Liver (tissue), 9 donors: ENCODE data around the gene TOGARAM2. TPM values are rescaled to one million over a fixed set of nuclear protein-coding genes. Genes with fewer than 3 reads are reported as not detected.

Experiments
- DNase-seq: peaks from one replicate; pipeline ENCODE4 v3.0.0-alpha.2; 2017; ENCODE audit warnings: low spot score
- H3K27ac ChIP-seq, 2 donors: one replicate each; pipeline ENCODE4 v1.7.0; 2013; ENCODE audit warnings: inconsistent platforms in 2 of 2, low read length in 2 of 2, control low read depth in 1 of 2, low read depth in 1 of 2, mild to moderate bottlenecking in 1 of 2
- H3K27me3 ChIP-seq, 4 donors: one replicate each; pipeline versions ENCODE4 v1.6.1 to v1.7.0; 2013; ENCODE audit warnings: low read length in 3 of 4, inconsistent platforms in 1 of 4, mild to moderate bottlenecking in 1 of 4, moderate library complexity in 1 of 4; ENCODE audit not compliant: control insufficient read depth in 4 of 4, insufficient read depth in 4 of 4
- H3K36me3 ChIP-seq, 4 donors: one replicate each; pipeline versions ENCODE4 v1.6.1 to v1.7.0; 2013; ENCODE audit warnings: low read length in 3 of 4, mild to moderate bottlenecking in 3 of 4, low read depth in 1 of 4, moderate library complexity in 1 of 4; ENCODE audit not compliant: control insufficient read depth in 4 of 4, insufficient read depth in 3 of 4
- H3K4me1 ChIP-seq, 4 donors: one replicate each; pipeline versions ENCODE4 v1.6.1 to v1.7.0; 2013; ENCODE audit warnings: low read length in 3 of 4, mild to moderate bottlenecking in 3 of 4, moderate library complexity in 1 of 4; ENCODE audit not compliant: control insufficient read depth in 4 of 4, insufficient read depth in 4 of 4
- H3K4me3 ChIP-seq, 3 donors: one replicate each; pipeline versions ENCODE4 v1.6.1 to v1.7.0; 2013; ENCODE audit warnings: low read length in 3 of 3, control low read depth in 1 of 3, low read depth in 1 of 3, mild to moderate bottlenecking in 1 of 3
- H3K9ac ChIP-seq, 2 donors: one replicate each; pipeline ENCODE4 v1.7.0; 2013; ENCODE audit warnings: low read length in 2 of 2, mild to moderate bottlenecking in 2 of 2, moderate library complexity in 2 of 2, control low read depth in 1 of 2, low read depth in 1 of 2
- H3K9me3 ChIP-seq, 4 donors: one replicate each; pipeline versions ENCODE4 v1.6.1 to v1.7.0; 2013; ENCODE audit warnings: low read length in 3 of 4; ENCODE audit not compliant: control insufficient read depth in 4 of 4
- ATF3 ChIP-seq: IDR thresholded peaks from 2 replicates; pipeline ENCODE4 v1.6.1; 2016; ENCODE audit warnings: antibody characterized with exemption
- CTCF ChIP-seq: fragments of 150-350 bp; IDR thresholded peaks from 2 replicates; pipeline ENCODE4 v1.5.1; 2017; ENCODE audit warnings: improper control_type of control experiment, low read depth, low read length; ENCODE audit not compliant: missing input control
- EGR1 ChIP-seq, 2 donors: IDR thresholded peaks; 2 replicates each; pipeline ENCODE4 v1.6.1; 2016 to 2018; ENCODE audit warnings: antibody characterized with exemption in 2 of 2, low read depth in 2 of 2
- FOXA1 ChIP-seq: IDR thresholded peaks from 2 replicates; pipeline ENCODE4 v1.6.1; 2016; ENCODE audit warnings: antibody characterized with exemption
- FOXA2 ChIP-seq: IDR thresholded peaks from 2 replicates; pipeline ENCODE4 v1.6.1; 2016; ENCODE audit warnings: antibody characterized with exemption
- GABPA ChIP-seq, 2 donors: IDR thresholded peaks in 1 of 2; conservative IDR thresholded peaks in 1 of 2; 2 replicates each; pipeline ENCODE4 v1.6.1; 2016; ENCODE audit warnings: antibody characterized with exemption in 2 of 2, mild to moderate bottlenecking in 1 of 2, moderate library complexity in 1 of 2
- HNF4A ChIP-seq, 2 donors: conservative IDR thresholded peaks; 2 replicates each; pipeline ENCODE4 v1.6.1; 2016; ENCODE audit warnings: antibody characterized with exemption in 2 of 2, mild to moderate bottlenecking in 2 of 2
- HNF4G ChIP-seq: IDR thresholded peaks from 2 replicates; pipeline ENCODE4 v1.6.1; 2016; ENCODE audit warnings: antibody characterized with exemption
- JUND ChIP-seq, 2 donors: IDR thresholded peaks; 2 replicates each; pipeline ENCODE4 v1.6.1; 2016; ENCODE audit warnings: antibody characterized with exemption in 2 of 2
- MAX ChIP-seq: IDR thresholded peaks from 2 replicates; pipeline ENCODE4 v1.6.1; 2016; ENCODE audit warnings: antibody characterized with exemption
- NR2F2 ChIP-seq: IDR thresholded peaks from 2 replicates; pipeline ENCODE4 v1.6.1; 2016; ENCODE audit warnings: antibody characterized with exemption
- RAD21 ChIP-seq, 2 donors: IDR thresholded peaks; 2 replicates each; pipeline ENCODE4 v1.6.1; 2016; ENCODE audit warnings: antibody characterized with exemption in 2 of 2, mild to moderate bottlenecking in 2 of 2
- RXRA ChIP-seq, 2 donors: IDR thresholded peaks; 2 replicates each; pipeline ENCODE4 v1.6.1; 2017 to 2018; ENCODE audit warnings: antibody characterized with exemption in 2 of 2, mild to moderate bottlenecking in 1 of 2
- SP1 ChIP-seq: IDR thresholded peaks from 2 replicates; pipeline ENCODE4 v1.6.1; 2018; ENCODE audit warnings: antibody characterized with exemption, mild to moderate bottlenecking
- TAF1 ChIP-seq: conservative IDR thresholded peaks from 2 replicates; pipeline ENCODE4 v1.6.1; 2016; ENCODE audit warnings: antibody characterized with exemption, mild to moderate bottlenecking
- YY1 ChIP-seq: IDR thresholded peaks from 2 replicates; pipeline ENCODE4 v1.6.1; 2016; ENCODE audit warnings: antibody characterized with exemption, mild to moderate bottlenecking
- ZBTB33 ChIP-seq: IDR thresholded peaks from 2 replicates; pipeline ENCODE4 v1.6.1; 2016; ENCODE audit warnings: antibody characterized with exemption
- WGBS: extraction: QIAGEN DNeasy Blood & Tissue Kit; methylation state at CpG from one replicate; pipeline ENCODE4 v1.1.7; 2013; 5-methylcytosine and 5-hydroxymethylcytosine counted together
- polyA plus RNA-seq, 2 donors: library from polyadenylated mRNA; stranded (reverse) in 1 of 2; unstranded in 1 of 2; fragments of 200-250 nt in 1 of 2; fragments of >200 nt in 1 of 2; fragmentation: Nextera tagmentation in 1 of 2; extraction: Ambion mirVana in 1 of 2; gene quantifications; one replicate each; pipeline versions ENCODE4 v1.2.1 to v1.2.3, GENCODE V29; 2013 to 2015
- total RNA-seq, 2 donors: library from RNA; depleted of rRNA; stranded (reverse); fragments of >200 nt; gene quantifications; one replicate each; pipeline ENCODE4 v1.2.3, GENCODE V29; 2014
- donor health status: healthy.
- donor health status: healthy.
- donor health status: healthy.
- donor health status: healthy.
- donor health status: healthy.

The TOGARAM2 gene
- total and polyA plus RNA-seq, 4 donors = 0.15 to 0.42 (median 0.19) TPM; not detected in 1

GRCh38 chr2:28941008-28941407 lies 40.1 kb upstream of the TOGARAM2 start:
- Histone ChIP-seq H3K27ac (no peak overlapping the region), H3K27me3 (no peaks in the 10 kb centered on the region), H3K9ac (no peak overlapping the region), H3K9me3 (no peaks in the 10 kb centered on the region), H3K4me1 (no peaks in the 10 kb centered on the region), H3K4me3 (no peak overlapping the region), H3K36me3 (peaks cover 3 to 73% (median 40%) of the 10 kb centered on the region in 4 donors)
- no peak for DNase-seq
- 91% methylated on average over 3 of the region's 3 CpGs for WGBS
- TF ChIP-seq FOXA1 (no peak), TAF1 (no peak), ZBTB33 (no peak), ATF3 (no peak), GABPA (IDR thresholded peaks at IDR 0.05 in 1 of 2, conservative IDR thresholded peaks at IDR 0.05 in 1 of 2) (no peak), NR2F2 (no peak), HNF4G (no peak), RAD21 (IDR thresholded peaks at IDR 0.05) (no peak), CTCF (no peak), RXRA (IDR thresholded peaks at IDR 0.05) (no peak), EGR1 (IDR thresholded peaks at IDR 0.05; ENCODE audit: low read depth in 2 of 2) (no peak), HNF4A (conservative IDR thresholded peaks at IDR 0.05) (no peak), SP1 (no peak), FOXA2 (no peak)

GRCh38 chr2:28944535-28945248 lies 36.4 kb upstream of the TOGARAM2 start:
- H3K27ac ChIP-seq = no peak overlapping the region
- H3K4me3 ChIP-seq = no peak overlapping the region
- H3K9ac ChIP-seq = no peak overlapping the region
- peaks cover 3 to 74% (median 47%) of the 10 kb centered on the region in 4 donors for H3K36me3 ChIP-seq
- H3K9me3 ChIP-seq = no peaks in the 10 kb centered on the region
- 92% methylated on average over 14 of the region's 14 CpGs for WGBS
- DNase-seq = no peak
- TF ChIP-seq MAX (no peak), YY1 (no peak), EGR1 (IDR thresholded peaks at IDR 0.05; ENCODE audit: low read depth in 2 of 2) (no peak), HNF4A (conservative IDR thresholded peaks at IDR 0.05) (no peak), TAF1 (no peak), SP1 (no peak), FOXA2 (no peak), NR2F2 (no peak), HNF4G (no peak), CTCF (no peak), ATF3 (no peak), ZBTB33 (no peak), JUND (IDR thresholded peaks at IDR 0.05) (no peak), GABPA (IDR thresholded peaks at IDR 0.05 in 1 of 2, conservative IDR thresholded peaks at IDR 0.05 in 1 of 2) (no peak)
- H3K4me1 ChIP-seq = no peaks in the 10 kb centered on the region
- H3K27me3 ChIP-seq = no peaks in the 10 kb centered on the region
